ENCODE measurements around the gene KDM1A.
"Not testable (repeated sequence)": the region's sequence is repeated elsewhere in the genome, so short reads cannot be mapped to it uniquely, and the experiment has no call there.

KDM1A gene

DNA sequence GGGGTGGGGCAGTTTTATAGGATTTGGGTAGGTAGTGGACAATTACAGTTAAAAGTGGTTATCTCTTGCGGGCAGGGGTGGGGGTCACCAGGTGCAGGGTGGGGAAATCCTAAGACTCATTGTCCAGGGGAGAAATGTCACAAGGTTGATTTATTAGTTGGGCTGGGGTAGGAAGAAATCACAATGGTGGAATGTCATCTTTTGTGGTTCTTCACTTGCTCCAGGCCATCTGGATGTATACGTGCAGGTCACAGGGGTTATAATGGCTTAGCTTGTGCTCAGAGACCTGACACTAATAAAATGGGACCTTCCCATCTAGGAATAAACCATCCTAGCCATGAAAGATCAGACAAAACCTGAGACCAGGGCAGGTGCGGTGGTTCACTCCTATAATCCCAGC is 15.2 kb upstream of the KDM1A start:
- DNase-seq (ENCODE audit: low spot score) (no peak), ATAC-seq (ENCODE audit: low read depth) (no peak)
- TF ChIP-seq CTCF (IDR thresholded peaks at IDR 0.05; ENCODE audit: poor library complexity, severe bottlenecking): no peak
- H3K9me3 ChIP-seq (ENCODE audit: severe bottlenecking): no peaks in the 10 kb centered on the region
- H3K36me3 ChIP-seq (ENCODE audit: low read depth): no peaks in the 10 kb centered on the region
- H3K4me1 ChIP-seq (ENCODE audit: insufficient read depth, poor library complexity, severe bottlenecking): no peaks in the 10 kb centered on the region
- no peak overlapping the region for H3K4me3 ChIP-seq (ENCODE audit: severe bottlenecking)
- no peaks in the 10 kb centered on the region for H3K27me3 ChIP-seq (ENCODE audit: insufficient read depth, poor library complexity, severe bottlenecking)
- peak overlapping the region; percentile 24 for H3K27ac ChIP-seq (ENCODE audit: poor library complexity, severe bottlenecking)

GRCh38 chr1:23004769-23005168 is 14.5 kb upstream of the KDM1A start:
- H3K27ac ChIP-seq (ENCODE audit: poor library complexity, severe bottlenecking): peak overlapping the region; percentile 24

GRCh38 chr1:23007106-23007505 is 12.2 kb upstream of the KDM1A start:
- Histone ChIP-seq H3K27ac (ENCODE audit: poor library complexity, severe bottlenecking) (no peak overlapping the region), H3K4me1 (ENCODE audit: insufficient read depth, poor library complexity, severe bottlenecking) (peaks cover 15% of the 10 kb centered on the region), H3K9me3 (ENCODE audit: severe bottlenecking) (no peaks in the 10 kb centered on the region), H3K4me3 (ENCODE audit: severe bottlenecking) (no peak overlapping the region), H3K36me3 (ENCODE audit: low read depth) (no peaks in the 10 kb centered on the region), H3K27me3 (ENCODE audit: insufficient read depth, poor library complexity, severe bottlenecking) (no peaks in the 10 kb centered on the region)
- no peak for ATAC-seq (ENCODE audit: low read depth)
- no peak for DNase-seq (ENCODE audit: low spot score)
- no peak for TF ChIP-seq CTCF (IDR thresholded peaks at IDR 0.05; ENCODE audit: poor library complexity, severe bottlenecking)

More at GRCh38 chr1:23004769-23005168, 14.5 kb upstream of the KDM1A start:
- not testable (repeated sequence) for H3K27me3 ChIP-seq (ENCODE audit: insufficient read depth, poor library complexity, severe bottlenecking); H3K9me3 ChIP-seq (ENCODE audit: severe bottlenecking); ATAC-seq (ENCODE audit: low read depth); H3K4me3 ChIP-seq (ENCODE audit: severe bottlenecking); H3K36me3 ChIP-seq (ENCODE audit: low read depth); DNase-seq (ENCODE audit: low spot score); H3K4me1 ChIP-seq (ENCODE audit: insufficient read depth, poor library complexity, severe bottlenecking)

GRCh38 chr1:23008901-23009300 is 10.4 kb upstream of the KDM1A start:
- DNase-seq (ENCODE audit: low spot score): no peak
- peaks cover 15% of the 10 kb centered on the region for H3K4me1 ChIP-seq (ENCODE audit: insufficient read depth, poor library complexity, severe bottlenecking)
- H3K27me3 ChIP-seq (ENCODE audit: insufficient read depth, poor library complexity, severe bottlenecking): no peaks in the 10 kb centered on the region
- TF ChIP-seq CTCF (IDR thresholded peaks at IDR 0.05; ENCODE audit: poor library complexity, severe bottlenecking): no peak
- H3K27ac ChIP-seq (ENCODE audit: poor library complexity, severe bottlenecking): no peak overlapping the region
- H3K4me3 ChIP-seq (ENCODE audit: severe bottlenecking): no peak overlapping the region
- ATAC-seq (ENCODE audit: low read depth): no peak
- H3K36me3 ChIP-seq (ENCODE audit: low read depth): no peaks in the 10 kb centered on the region
- no peaks in the 10 kb centered on the region for H3K9me3 ChIP-seq (ENCODE audit: severe bottlenecking)

DNA sequence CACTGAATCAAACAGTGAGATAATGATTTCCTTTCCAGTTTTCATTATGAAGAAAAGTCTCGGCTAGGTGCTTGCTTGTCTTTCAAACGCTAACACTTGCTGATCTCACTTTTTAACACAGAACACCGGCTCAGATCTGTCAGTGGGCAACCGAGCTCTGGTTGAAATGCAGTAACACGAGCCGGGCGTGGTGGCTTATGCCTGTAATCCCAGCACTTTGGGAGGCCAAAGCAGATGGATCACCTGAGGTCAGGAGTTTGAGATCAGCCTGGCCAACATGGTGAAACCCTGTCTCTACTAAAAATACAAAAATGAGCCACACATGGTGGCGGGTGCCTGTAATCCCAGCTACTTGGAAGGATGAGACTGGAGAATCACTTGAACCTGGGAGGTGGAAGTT is 9.2 kb upstream of the KDM1A start:
- not testable (repeated sequence) for H3K27me3 ChIP-seq (ENCODE audit: insufficient read depth, poor library complexity, severe bottlenecking); DNase-seq (ENCODE audit: low spot score); ATAC-seq (ENCODE audit: low read depth); H3K9me3 ChIP-seq (ENCODE audit: severe bottlenecking); H3K36me3 ChIP-seq (ENCODE audit: low read depth); H3K4me3 ChIP-seq (ENCODE audit: severe bottlenecking)
- Histone ChIP-seq H3K27ac (ENCODE audit: poor library complexity, severe bottlenecking) (peak overlapping the region; percentile 98), H3K4me1 (ENCODE audit: insufficient read depth, poor library complexity, severe bottlenecking) (peaks cover 15% of the 10 kb centered on the region)

GRCh38 chr1:23013657-23014056 is 5.6 kb upstream of the KDM1A start:
- Histone ChIP-seq H3K4me3 (ENCODE audit: severe bottlenecking) (no peak overlapping the region), H3K27me3 (ENCODE audit: insufficient read depth, poor library complexity, severe bottlenecking) (no peaks in the 10 kb centered on the region), H3K27ac (ENCODE audit: poor library complexity, severe bottlenecking) (no peak overlapping the region), H3K4me1 (ENCODE audit: insufficient read depth, poor library complexity, severe bottlenecking) (peaks cover 15% of the 10 kb centered on the region), H3K9me3 (ENCODE audit: severe bottlenecking) (no peaks in the 10 kb centered on the region), H3K36me3 (ENCODE audit: low read depth) (no peaks in the 10 kb centered on the region)
- no peak for TF ChIP-seq CTCF (IDR thresholded peaks at IDR 0.05; ENCODE audit: poor library complexity, severe bottlenecking)
- DNase-seq (ENCODE audit: low spot score): no peak
- peak; percentile 11; the same call in 1 of the 3 replicates for ATAC-seq (ENCODE audit: low read depth)
